ENCODE measurements around the gene CCDC186.

The CCDC186 gene

DNA sequence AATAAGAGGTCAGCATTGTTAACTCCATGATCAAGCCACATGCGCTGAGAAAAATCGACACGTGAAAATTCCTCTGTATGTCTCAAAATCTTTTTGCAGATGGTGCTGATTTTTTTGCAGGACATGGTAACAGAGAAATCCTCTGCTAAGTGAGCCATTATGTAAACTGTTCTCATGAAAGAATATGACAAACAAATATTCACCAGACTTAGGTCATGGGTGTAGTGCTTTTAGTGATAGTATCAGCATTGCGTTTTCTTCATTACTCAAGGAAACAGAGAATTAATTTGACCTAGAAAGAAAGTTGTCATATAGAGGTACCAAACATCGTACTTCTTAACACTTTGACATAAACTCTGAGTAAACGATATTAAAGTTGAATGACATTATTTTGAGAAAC lies 95.7 kb downstream of the CCDC186 start:
- Histone ChIP-seq H3K4me1 (ENCODE audit: insufficient read depth, low read length) (peaks cover 29% of the 10 kb centered on the region), H3K36me3 (ENCODE audit: insufficient read depth, low read length) (no peaks in the 10 kb centered on the region), H3K9ac (ENCODE audit: low read depth, low read length) (no peak overlapping the region), H3K9me3 (ENCODE audit: insufficient read depth, low read length, severe bottlenecking) (no peaks in the 10 kb centered on the region), H4K20me1 (ENCODE audit: insufficient read depth, low read length) (no peaks in the 10 kb centered on the region), H3K27me3 (ENCODE audit: insufficient read depth, low read length, poor library complexity) (no peaks in the 10 kb centered on the region), H3K79me2 (ENCODE audit: insufficient read depth, low read length) (no peaks in the 10 kb centered on the region), H2AFZ (ENCODE audit: low read depth, low read length) (no peak overlapping the region), H3K27ac (ENCODE audit: low read length) (no peak overlapping the region), H3K4me3 (ENCODE audit: low read depth in 1 of 2, low read length in 2 of 2) (no peak overlapping the region), H3K4me2 (ENCODE audit: insufficient read depth, low read length) (no peak overlapping the region)
- DNase-seq (no peak), ATAC-seq (ENCODE audit: insufficient read depth, low read depth) (no peak)
- no peak for TF ChIP-seq EZH2 (IDR thresholded peaks at IDR 0.05; ENCODE audit: borderline replicate concordance, low read depth, low read length, severe bottlenecking)
- TF ChIP-seq, protein P1, sequence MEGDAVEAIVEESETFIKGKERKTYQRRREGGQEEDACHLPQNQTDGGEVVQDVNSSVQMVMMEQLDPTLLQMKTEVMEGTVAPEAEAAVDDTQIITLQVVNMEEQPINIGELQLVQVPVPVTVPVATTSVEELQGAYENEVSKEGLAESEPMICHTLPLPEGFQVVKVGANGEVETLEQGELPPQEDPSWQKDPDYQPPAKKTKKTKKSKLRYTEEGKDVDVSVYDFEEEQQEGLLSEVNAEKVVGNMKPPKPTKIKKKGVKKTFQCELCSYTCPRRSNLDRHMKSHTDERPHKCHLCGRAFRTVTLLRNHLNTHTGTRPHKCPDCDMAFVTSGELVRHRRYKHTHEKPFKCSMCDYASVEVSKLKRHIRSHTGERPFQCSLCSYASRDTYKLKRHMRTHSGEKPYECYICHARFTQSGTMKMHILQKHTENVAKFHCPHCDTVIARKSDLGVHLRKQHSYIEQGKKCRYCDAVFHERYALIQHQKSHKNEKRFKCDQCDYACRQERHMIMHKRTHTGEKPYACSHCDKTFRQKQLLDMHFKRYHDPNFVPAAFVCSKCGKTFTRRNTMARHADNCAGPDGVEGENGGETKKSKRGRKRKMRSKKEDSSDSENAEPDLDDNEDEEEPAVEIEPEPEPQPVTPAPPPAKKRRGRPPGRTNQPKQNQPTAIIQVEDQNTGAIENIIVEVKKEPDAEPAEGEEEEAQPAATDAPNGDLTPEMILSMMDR (IDR thresholded peaks at IDR 0.05; ENCODE audit: borderline replicate concordance, extremely low read depth, low read length, poor library complexity, severe bottlenecking), result no peak

DNA sequence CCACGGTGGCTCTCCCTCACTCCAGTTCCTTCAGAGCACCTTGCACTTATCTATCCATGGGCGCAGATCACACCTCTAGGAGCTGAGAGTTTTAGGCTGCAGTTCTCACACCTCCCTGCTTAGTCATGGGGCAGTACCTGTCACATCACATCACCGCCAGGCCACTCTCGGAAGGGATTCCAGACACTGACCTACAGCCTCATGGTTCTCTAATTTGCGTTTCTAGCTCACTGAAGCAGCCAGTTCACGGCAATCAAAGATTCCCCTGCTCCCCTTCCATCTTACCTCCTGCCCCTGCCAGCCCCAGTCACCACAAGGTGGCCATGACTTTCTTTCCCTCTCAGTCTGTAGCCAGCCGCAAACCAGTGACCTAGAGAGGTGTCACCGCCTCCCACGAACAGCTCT lies 96.2 kb downstream of the CCDC186 start:
- Histone ChIP-seq H3K4me3 (ENCODE audit: low read depth in 1 of 2, low read length in 2 of 2) (no peak overlapping the region), H4K20me1 (ENCODE audit: insufficient read depth, low read length) (no peaks in the 10 kb centered on the region), H2AFZ (ENCODE audit: low read depth, low read length) (no peak overlapping the region), H3K27ac (ENCODE audit: low read length) (no peak overlapping the region), H3K79me2 (ENCODE audit: insufficient read depth, low read length) (no peaks in the 10 kb centered on the region), H3K27me3 (ENCODE audit: insufficient read depth, low read length, poor library complexity) (no peaks in the 10 kb centered on the region), H3K4me1 (ENCODE audit: insufficient read depth, low read length) (peaks cover 29% of the 10 kb centered on the region), H3K9me3 (ENCODE audit: insufficient read depth, low read length, severe bottlenecking) (no peaks in the 10 kb centered on the region), H3K9ac (ENCODE audit: low read depth, low read length) (no peak overlapping the region), H3K4me2 (ENCODE audit: insufficient read depth, low read length) (no peak overlapping the region), H3K36me3 (ENCODE audit: insufficient read depth, low read length) (no peaks in the 10 kb centered on the region)
- DNase-seq (no peak), ATAC-seq (ENCODE audit: insufficient read depth, low read depth) (no peak)
- TF ChIP-seq, protein P1 (IDR thresholded peaks at IDR 0.05; ENCODE audit: borderline replicate concordance, extremely low read depth, low read length, poor library complexity, severe bottlenecking), result peak; percentile 22
- no peak for TF ChIP-seq EZH2 (IDR thresholded peaks at IDR 0.05; ENCODE audit: borderline replicate concordance, low read depth, low read length, severe bottlenecking)

DNA sequence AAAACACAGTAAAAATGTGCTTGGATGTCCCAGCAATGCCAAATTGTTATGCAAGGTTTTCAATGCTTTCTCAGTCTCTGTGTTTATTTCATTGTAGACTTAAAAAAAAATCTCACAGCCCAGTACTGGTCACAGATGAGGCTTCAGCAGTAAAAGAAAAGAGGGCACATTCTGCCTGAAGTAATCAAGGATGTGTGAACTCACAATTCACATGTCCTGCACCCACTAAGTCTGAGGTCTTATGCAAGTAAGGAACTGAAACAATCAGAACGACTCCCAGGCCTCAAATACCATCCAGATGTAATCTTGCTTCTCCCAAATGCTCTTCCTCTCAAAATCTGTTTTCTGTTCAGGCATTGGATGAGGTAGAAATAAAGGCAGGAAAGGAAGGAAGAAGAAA lies 96.7 kb downstream of the CCDC186 start:
- Histone ChIP-seq H4K20me1 (ENCODE audit: insufficient read depth, low read length) (no peaks in the 10 kb centered on the region), H3K27ac (ENCODE audit: low read length) (no peak overlapping the region), H3K4me1 (ENCODE audit: insufficient read depth, low read length) (peaks cover 29% of the 10 kb centered on the region), H3K4me3 (ENCODE audit: low read depth in 1 of 2, low read length in 2 of 2) (no peak overlapping the region), H3K4me2 (ENCODE audit: insufficient read depth, low read length) (no peak overlapping the region), H3K9ac (ENCODE audit: low read depth, low read length) (no peak overlapping the region), H3K9me3 (ENCODE audit: insufficient read depth, low read length, severe bottlenecking) (no peaks in the 10 kb centered on the region), H3K36me3 (ENCODE audit: insufficient read depth, low read length) (no peaks in the 10 kb centered on the region), H2AFZ (ENCODE audit: low read depth, low read length) (no peak overlapping the region), H3K79me2 (ENCODE audit: insufficient read depth, low read length) (no peaks in the 10 kb centered on the region), H3K27me3 (ENCODE audit: insufficient read depth, low read length, poor library complexity) (no peaks in the 10 kb centered on the region)
- ATAC-seq (ENCODE audit: insufficient read depth, low read depth), result no peak
- no peak for DNase-seq
- TF ChIP-seq EZH2 (IDR thresholded peaks at IDR 0.05; ENCODE audit: borderline replicate concordance, low read depth, low read length, severe bottlenecking), result no peak
- TF ChIP-seq, protein P1 (IDR thresholded peaks at IDR 0.05; ENCODE audit: borderline replicate concordance, extremely low read depth, low read length, poor library complexity, severe bottlenecking), result no peak

DNA sequence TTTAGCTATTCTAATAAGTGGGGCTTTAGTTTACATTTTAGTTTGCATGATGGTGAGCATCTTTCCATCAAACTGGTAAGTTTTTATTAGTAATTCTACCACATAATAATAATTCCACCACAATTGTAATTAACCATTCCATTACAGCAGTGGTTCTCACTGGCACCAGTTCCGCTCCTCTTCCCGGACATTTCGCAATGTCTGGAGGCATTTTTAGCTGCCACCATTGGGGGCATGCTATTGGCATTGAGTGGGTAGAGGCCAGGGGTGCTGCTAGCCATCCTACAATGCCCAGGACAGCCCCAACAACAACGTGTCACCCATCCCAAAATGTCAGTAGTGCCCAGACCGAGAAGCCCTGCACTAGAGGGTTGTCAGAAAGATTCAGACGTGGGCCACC lies 98.9 kb downstream of the CCDC186 start:
- H3K9me3 ChIP-seq (ENCODE audit: insufficient read depth, low read length, severe bottlenecking), result no peaks in the 10 kb centered on the region
- no peaks in the 10 kb centered on the region for H3K79me2 ChIP-seq (ENCODE audit: insufficient read depth, low read length)

More for the DNA sequence above, 98.9 kb downstream of the CCDC186 start:
- Histone ChIP-seq H4K20me1 (ENCODE audit: insufficient read depth, low read length) (no peaks in the 10 kb centered on the region), H3K27ac (ENCODE audit: low read length) (no peak overlapping the region), H3K4me1 (ENCODE audit: insufficient read depth, low read length) (peaks cover 27% of the 10 kb centered on the region), H2AFZ (ENCODE audit: low read depth, low read length) (no peak overlapping the region), H3K36me3 (ENCODE audit: insufficient read depth, low read length) (no peaks in the 10 kb centered on the region), H3K9ac (ENCODE audit: low read depth, low read length) (no peak overlapping the region), H3K4me3 (ENCODE audit: low read depth in 1 of 2, low read length in 2 of 2) (no peak overlapping the region), H3K4me2 (ENCODE audit: insufficient read depth, low read length) (no peak overlapping the region), H3K27me3 (ENCODE audit: insufficient read depth, low read length, poor library complexity) (no peaks in the 10 kb centered on the region)
- DNase-seq (no peak), ATAC-seq (ENCODE audit: insufficient read depth, low read depth) (no peak)
- TF ChIP-seq, protein P1 (IDR thresholded peaks at IDR 0.05; ENCODE audit: borderline replicate concordance, extremely low read depth, low read length, poor library complexity, severe bottlenecking), result no peak
- TF ChIP-seq EZH2 (IDR thresholded peaks at IDR 0.05; ENCODE audit: borderline replicate concordance, low read depth, low read length, severe bottlenecking), result no peak

Data from DND-41 (cell line).